H54 (cell line): Measurements from ENCODE around the gene ATG101.

Experiments
- DNase-seq: peaks from one replicate; pipeline ENCODE4 v3.0.0; 2011; ENCODE audit warnings: low spot score, mixed read lengths; ENCODE audit not compliant: insufficient read length
- FAIRE-seq: peaks from 3 replicates; lab custom pipeline; 2011; peaks lifted over from hg19 to GRCh38; lab: Jason Lieb, UNC
- POLR2A ChIP-seq: IDR thresholded peaks from 2 replicates; pipeline ENCODE4 v1.6.1; 2011; ENCODE audit warnings: low read depth, mild to moderate bottlenecking, low read length

The ATG101 gene

DNA sequence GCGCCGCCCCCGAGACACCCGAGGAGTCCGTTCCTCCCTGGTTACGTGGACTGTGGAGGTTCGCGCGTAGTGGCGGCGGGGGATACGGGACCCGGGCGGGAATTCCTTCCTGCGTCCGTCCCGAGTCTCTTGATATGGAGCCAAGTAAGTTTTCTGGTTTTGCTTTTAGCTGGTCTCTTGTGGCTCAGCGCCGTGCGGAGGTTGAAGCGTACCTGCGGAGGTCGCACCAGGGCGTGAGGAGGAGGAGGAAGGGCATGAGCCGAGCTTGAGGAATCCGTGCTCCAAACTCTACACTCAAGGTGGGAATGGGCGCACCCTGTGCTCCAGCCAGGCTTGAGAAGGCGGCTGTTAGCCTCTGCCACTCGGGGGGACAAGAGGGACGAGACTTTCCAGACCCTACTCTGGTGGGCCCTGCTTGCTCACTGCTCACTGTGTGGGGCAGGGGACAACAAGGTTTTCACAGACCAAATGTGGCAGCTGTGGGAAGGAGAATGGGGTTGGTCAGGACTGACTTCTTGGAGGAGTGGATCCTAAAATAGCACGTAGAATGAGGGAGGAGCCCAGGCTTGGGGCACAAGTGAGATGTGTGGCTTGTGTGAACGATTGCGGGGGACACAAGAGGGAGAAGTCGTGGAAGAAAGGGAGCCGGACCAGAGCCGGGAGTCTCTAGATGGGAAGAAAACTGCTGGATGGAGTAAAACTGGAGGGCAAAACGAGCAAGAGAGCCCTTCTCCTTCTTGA lies 577 bp downstream of the ATG101 start:
- no peak for FAIRE-seq
- no peak for TF ChIP-seq POLR2A
- peak; percentile 59 for DNase-seq

- DNase-seq: no peak
- FAIRE-seq: no peak
- TF ChIP-seq POLR2A: no peak
These were observed 4.0 kb downstream of the ATG101 start for GRCh38 chr12:52073531-52074381.

DNA sequence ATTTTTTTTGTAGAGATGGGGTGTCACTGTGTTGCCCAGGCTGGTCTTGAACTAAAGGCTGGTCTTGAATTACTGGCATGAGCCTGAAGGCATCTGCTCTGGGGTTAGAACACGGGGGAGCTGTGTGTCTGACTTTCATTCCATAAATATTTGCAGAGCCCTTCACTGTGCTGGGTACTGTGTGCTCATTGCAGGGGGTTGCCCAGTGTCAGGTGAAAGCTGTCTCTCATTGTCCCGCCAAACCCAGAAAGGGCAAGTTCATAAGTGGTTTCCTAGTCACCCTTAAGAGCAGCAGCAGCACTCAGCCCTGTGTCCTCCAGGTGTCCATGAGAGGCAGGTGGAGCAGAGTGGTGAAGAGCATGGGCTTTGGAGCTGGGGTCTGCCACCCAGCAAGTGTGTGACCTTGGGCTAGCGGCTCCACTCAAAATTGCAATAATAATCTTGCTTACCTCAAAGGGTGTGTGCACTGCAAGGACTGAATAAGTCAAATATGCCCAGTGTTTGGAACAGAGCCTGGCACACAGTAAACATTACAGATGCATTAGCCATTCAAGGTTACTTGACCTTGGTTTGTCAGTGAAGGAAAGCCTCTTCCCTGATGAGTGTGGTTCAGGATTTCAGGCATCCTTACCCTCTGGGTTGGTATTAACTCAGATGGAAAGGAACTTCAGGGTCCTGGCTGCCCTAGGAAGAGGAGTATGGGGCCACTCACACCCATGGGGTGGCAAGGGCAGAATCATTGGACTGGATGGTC lies 5.4 kb downstream of the ATG101 start:
- no peak for DNase-seq
- FAIRE-seq: no peak
- TF ChIP-seq POLR2A: no peak

DNA sequence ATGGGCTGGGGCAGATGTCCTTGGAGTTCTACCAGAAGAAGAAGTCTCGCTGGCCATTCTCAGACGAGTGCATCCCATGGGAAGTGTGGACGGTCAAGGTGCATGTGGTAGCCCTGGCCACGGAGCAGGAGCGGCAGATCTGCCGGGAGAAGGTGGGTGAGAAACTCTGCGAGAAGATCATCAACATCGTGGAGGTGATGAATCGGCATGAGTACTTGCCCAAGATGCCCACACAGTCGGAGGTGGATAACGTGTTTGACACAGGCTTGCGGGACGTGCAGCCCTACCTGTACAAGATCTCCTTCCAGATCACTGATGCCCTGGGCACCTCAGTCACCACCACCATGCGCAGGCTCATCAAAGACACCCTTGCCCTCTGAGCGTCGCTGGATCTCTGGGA lies 7.0 kb downstream of the ATG101 start:
- FAIRE-seq: no peak
- no peak for DNase-seq
- TF ChIP-seq POLR2A: no peak

GRCh38 chr12:52078276-52078675 lies 8.5 kb downstream of the ATG101 start:
- no peak for DNase-seq
- TF ChIP-seq POLR2A: no peak
- FAIRE-seq: no peak

- DNase-seq (no peak), FAIRE-seq (no peak)
- no peak for TF ChIP-seq POLR2A
These were observed 10.0 kb downstream of the ATG101 start, which contains the start of gene SMIM41 for GRCh38 chr12:52079576-52080402. Gene SMIM41, plus strand, starts transcription at chr12:52079704. Its CDS starts 76 bp downstream, at chr12:52079780.

DNA sequence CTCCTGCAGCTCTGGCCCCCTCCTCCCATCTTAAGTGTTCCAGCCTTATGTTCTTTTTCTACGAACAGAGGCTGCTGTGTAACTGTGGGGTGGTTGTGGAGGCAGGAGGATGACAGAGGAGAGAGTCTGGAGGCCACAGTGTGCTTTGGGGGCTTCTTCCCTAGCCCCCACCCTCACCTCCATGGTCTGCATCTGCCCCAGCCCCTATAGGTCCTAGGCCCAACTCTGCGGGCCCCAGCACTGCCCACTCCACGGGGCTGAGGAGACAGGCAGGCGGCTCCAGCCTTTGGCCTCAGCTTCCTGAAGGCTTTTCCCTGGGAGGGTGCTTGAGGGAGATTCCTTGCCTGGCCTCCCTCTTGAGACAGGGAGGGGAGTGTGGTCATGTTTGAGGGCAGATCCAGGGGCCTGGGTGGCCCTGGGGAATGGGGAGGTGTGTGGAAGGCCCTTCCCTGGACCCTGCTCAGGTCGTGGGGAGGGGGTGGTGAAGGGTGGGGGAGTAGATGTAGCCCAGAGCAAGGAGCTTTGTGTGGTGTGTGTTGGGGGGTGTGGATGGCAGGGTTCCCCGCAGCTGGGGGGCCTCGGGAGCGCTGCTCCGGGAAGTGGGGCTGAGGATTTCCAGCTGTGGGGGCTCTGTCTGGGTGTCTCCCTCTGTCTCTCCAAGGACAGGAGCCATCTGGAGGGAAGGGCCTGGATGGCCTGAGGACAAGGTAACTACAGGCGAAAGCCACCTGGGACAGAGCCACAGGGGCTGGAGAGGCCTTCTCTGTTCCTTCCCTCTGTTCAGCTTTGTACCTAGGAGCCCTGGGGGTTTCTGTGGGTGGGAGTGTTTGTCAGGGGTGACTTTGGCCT lies 10.8 kb downstream of the ATG101 start:
- TF ChIP-seq POLR2A: no peak
- no peak for DNase-seq
- no peak for FAIRE-seq

DNA sequence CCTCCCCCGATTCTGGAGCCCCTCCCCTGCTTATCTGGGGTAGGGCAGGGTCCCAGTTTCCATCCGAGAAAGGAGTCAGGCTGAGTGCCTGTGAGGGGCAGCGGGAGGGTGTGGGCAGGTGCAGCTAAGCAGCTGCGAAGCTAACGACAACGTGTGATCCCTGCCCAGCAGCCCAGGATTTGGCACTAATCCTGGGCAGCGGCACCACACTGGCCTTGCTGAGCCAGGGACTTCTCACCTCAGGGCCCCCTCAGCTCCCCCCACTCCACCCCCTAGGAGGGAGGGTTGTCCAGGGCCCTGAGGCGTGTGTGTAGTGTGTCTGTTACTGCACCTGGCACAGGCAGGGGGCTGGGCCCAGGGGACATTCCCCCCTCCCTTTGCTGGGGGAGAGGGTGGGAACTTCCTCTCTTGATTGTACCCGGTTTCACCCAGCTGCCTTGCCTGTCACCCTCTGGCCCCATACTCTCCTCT lies 11.5 kb downstream of the ATG101 start:
- no peak for FAIRE-seq
- TF ChIP-seq POLR2A: no peak
- DNase-seq: no peak

DNA sequence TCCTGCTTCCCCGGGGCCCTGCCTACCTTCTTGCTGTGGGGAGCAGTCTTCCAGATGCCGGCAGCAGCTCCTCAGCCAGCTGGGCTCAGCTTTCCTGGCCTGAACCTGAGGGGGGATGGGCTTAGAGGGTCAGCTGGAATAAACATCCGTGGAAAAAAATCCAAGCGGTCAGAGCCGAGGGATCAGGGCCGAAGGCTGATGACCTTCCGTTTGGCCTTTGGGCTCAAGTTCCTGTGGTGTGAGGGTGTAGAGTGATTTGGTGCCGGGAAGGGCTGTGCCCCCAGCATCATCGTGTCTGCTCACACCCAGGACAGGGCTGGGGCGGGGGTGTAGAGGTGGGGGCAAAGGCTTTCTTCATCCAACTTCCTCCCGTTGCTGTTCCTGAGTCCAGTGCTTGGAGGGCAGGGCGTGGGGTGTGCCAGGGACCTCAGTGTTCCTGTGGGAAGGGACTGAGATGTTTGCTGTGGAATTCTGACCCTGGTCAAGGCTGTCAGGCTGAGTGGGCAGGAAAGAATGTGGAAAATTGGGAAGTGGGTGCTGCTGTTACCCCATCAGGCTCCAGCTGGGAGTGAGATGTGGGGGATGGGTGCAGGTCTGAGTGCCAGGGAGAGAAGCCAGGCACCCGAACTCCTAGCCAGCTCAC lies 12.4 kb downstream of the ATG101 start:
- DNase-seq (no peak), FAIRE-seq (no peak)
- no peak for TF ChIP-seq POLR2A

- TF ChIP-seq POLR2A: no peak
- no peak for FAIRE-seq
- no peak for DNase-seq
These were observed 12.8 kb downstream of the ATG101 start for GRCh38 chr12:52082669-52082987.

DNA sequence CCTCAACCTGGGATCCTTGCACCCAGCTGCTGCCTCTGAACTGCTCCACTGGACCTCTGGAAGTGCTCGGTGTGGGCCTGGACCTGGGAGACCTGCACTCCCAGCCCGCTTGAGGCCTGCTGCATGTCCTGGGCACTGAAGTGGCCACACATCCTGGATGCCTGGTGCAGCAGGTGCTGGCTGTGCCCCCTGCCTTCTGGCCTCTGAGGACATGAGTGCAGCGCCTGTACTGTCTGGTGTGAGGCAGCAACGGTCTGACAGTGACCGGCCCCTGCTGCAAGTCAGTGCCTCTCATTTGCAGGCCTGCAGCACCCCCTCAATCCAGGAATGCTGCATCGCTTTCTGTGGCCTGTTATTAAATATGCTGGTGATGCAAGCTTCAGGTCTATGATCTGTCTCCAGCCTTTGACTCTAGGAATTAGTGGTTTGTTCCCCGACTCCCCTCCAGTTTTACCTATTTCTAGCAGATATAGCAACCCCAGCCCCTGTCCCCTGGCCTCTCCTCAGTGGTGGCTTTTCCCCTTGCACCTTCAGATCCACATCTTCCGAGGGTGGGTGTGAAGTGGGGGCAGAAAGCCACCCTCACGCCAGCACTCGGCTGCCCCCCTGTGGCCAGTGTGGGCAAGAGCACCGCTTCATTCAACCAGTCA lies 13.3 kb downstream of the ATG101 start:
- TF ChIP-seq POLR2A: no peak
- DNase-seq: peak; percentile 85
- no peak for FAIRE-seq
